Stimulated activated CD4-positive, alpha-beta T cell treated with anti-CD3 and anti-CD28 coated beads, Interleukin-15, amount 100 ng/mL, for 48 hours (primary cell): ENCODE data around the gene CACNA1I.

Experiments used
- DNase-seq, 2 donors: peaks; one replicate each; pipeline ENCODE4 v3.0.0-alpha.2; 2020; ENCODE audit warnings: low read depth in 2 of 2

Gene CACNA1I

DNA sequence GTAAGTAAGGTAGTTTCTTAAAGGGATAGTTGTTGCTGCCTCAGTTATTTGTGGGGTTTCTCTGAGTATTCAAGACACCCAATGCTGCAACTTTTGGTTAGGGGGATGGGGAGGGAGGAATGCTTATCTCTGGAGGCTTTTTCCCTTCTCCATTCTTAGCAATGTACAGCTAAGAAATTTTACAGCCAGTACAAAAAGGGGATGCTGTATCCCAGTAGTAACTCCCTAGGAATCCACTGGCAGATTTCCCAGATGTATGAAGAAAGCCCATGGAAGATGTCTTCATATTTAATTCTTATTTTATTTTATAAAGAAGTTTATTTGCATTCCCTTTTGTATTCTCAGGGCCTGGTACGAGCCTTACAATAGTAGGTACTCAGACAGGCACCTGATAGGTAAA lies 168.2 kb downstream of the CACNA1I start:
- no peak for DNase-seq
